GM19239 (cell line): ENCODE results near the gene KBTBD3.
A peak's percentile ranks its signal among the peaks of the same experiment; 100 is the strongest.

Experiments
- DNase-seq: peaks from one replicate; pipeline ENCODE4 v3.0.0; 2011; ENCODE audit warnings: low spot score; ENCODE audit not compliant: insufficient read length
- FAIRE-seq: peaks from 2 replicates; lab custom pipeline; 2011; peaks lifted over from hg19 to GRCh38; lab: Jason Lieb, UNC

The KBTBD3 gene, protein sequence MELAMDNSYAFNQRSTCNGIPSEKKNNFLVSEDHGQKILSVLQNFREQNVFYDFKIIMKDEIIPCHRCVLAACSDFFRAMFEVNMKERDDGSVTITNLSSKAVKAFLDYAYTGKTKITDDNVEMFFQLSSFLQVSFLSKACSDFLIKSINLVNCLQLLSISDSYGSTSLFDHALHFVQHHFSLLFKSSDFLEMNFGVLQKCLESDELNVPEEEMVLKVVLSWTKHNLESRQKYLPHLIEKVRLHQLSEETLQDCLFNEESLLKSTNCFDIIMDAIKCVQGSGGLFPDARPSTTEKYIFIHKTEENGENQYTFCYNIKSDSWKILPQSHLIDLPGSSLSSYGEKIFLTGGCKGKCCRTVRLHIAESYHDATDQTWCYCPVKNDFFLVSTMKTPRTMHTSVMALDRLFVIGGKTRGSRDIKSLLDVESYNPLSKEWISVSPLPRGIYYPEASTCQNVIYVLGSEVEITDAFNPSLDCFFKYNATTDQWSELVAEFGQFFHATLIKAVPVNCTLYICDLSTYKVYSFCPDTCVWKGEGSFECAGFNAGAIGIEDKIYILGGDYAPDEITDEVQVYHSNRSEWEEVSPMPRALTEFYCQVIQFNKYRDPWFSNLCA

DNA sequence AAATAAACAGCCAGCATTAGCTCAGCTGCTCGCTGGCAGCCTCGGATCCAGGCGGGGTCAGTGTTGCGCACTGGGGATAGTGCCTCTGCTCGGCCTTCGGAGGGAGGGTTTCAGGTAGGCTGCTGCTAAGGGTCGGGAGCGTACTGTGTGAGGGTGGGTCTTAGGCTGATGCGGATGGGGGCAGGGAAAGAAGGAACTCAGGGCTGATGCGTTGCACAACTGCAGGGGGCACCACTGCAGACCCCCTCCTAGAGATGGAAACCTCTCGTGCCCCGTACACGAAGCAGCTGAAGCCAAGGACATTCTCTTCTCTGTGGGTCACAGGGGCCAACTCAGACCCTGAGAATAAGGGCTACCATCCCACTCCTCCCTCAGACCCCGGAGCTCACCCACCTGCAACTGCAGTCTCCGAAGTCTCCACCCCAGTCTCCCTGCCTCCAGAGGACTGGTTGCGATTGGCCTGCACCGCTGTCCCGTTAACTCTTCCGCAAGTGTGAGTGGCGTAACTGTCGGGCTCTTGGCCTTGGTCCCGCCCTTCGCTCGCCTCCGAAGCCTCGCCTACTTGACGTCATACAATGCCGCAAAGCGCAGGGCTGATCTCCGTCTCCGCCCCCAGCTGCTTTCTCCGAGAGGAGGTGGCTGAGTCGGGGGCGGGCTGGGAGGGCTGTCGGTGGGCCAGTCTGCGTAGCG lies at the start of gene KBTBD3:
KBTBD3 (minus strand) TSS at position 429 of the 690 bp plus-strand sequence. CDS start 18,250 bp downstream, outside the sequence.
- FAIRE-seq, result peak; percentile 97
- DNase-seq, result peak; percentile 50

DNA sequence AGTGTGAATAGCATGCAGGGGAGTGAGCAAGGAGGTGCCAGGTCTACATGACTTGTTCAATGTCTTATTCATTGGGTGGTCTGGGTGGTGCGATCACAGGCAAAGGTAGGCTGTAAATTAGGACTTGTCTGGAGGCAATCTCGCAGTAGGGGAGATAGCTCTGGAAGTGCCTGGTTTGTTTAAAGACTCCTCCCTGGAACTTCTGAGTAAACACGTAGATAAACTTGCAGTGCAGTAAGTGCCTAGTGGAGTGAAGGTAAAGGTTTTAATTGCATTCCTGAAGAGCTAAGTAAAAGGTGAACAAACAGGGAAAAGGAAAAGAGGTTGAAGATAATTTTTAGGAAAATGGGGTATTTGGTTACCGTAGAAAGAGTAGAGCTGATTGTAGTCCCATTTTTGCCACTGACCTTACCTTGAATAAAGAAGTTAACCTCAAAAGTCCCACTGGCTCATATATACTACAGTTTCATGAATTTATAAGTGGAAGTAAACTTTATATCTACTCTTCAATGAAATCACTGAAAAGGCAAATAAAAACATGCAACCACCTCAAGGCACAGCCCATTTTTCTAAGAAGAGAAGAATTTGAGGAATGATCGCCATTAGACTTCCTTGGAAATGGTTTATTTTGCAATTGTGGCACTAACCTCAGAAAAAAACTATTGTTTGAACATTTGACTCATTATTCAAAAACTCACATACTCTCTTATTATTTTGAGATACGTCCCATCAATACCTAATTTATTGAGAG lies 44.6 kb upstream of the KBTBD3 start:
- FAIRE-seq (no peak), DNase-seq (no peak)

DNA sequence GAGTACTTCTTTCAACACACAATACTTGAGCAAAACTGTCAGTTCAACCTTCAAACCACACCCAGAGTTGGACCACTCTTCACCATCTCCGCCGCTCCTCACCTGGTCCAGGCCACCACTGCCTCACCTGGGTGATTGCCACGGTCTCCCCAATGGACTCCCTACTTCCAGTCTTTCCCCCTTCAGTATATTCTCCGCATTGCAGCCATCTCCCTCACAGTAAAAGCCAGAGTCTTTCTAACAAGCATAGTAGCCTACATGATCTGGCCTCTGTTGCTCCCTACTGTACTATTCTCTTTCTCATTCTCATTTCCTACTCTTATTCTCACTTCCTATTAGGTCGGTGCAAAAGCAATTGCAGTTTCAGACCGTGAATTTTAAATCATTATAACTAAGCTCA lies 28.8 kb upstream of the KBTBD3 start:
- FAIRE-seq (no peak), DNase-seq (no peak)

DNA sequence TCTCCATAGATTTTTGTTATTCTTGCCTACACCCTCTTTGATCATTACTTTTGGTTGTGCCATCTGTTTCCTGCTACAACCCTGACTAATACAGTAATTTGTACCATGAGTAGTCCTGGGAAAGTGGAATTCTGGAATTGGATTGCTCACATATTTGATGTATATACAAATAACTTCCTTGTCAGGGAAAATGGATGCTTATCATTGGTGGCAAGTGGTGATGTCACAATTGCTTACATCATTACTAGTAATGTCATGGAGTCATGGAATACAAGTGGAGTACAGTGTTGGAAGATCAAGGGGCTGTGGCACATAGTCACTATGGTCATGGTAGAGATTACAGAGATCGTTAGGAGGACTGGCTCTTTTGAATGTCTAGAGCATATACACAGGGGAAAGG lies 24.7 kb upstream of the KBTBD3 start:
- DNase-seq (no peak), FAIRE-seq (no peak)

DNA sequence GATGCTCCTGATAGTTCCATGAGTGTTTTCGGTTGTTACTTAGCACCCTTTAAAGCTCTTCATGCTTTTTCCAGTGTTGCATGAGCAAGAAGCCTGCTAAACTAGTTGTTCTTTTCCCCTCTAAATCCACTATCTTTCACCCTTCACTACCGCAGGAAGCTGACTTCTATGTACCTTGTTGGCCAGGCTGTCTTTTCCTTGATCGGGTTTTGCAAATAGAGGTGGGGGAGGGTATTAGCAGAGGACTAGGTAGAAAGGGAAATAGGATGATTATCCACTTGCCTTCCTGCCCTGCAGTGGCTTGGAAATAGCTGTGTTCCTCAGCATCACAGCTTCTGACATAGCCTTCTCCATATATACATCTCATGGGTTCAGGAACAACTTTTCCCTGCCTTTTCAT lies 24.2 kb upstream of the KBTBD3 start:
- DNase-seq, result no peak
- FAIRE-seq, result no peak

DNA sequence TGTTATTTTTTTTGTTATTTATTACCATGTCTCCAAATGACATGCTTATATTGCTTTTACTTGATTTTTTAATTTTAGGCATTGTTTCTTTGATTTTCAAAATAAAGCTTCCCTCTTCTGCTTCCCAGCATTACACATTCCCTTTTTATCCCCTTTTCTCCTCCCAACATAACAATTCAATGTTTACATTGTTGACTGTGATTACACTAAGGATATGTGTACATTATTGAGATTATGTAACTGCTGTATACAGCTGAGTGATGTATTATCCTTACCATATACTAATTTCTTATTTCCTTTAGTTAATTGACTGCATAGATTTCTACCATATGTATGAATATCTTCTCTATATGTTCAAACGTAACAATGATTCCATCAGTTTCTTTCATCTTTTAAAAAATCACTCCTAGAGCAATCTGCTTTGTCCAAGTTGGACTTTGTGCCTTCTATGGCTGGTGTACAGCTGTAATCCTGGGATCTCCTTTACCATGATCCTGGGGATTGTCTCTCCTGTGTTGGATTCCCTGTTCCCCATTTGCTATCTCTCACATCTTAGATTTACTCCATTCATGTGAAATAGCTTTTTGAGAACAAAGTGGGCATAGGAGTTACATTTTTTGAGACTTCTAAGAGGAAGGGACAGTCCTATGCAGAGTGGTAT lies 21.9 kb upstream of the KBTBD3 start:
- no peak for DNase-seq
- no peak for FAIRE-seq

DNA sequence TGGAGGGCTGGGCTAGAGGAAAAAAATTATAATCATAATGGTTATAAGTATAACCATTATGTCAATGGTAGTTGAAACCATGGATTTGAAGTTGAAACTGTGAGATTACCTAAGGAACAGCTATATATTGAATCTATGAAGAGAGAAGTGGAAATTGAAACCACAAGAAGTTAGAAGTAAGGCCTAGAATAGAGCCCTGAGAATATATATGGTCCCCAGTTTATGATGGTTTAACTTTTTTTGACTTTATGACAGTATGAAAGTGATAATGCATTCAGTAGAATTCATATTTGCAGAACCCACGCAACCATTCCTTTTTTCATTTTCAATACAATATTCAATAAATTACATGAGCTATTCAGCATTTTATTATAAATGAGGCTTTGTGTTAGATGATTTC lies 15.3 kb upstream of the KBTBD3 start:
- DNase-seq (no peak), FAIRE-seq (no peak)

DNA sequence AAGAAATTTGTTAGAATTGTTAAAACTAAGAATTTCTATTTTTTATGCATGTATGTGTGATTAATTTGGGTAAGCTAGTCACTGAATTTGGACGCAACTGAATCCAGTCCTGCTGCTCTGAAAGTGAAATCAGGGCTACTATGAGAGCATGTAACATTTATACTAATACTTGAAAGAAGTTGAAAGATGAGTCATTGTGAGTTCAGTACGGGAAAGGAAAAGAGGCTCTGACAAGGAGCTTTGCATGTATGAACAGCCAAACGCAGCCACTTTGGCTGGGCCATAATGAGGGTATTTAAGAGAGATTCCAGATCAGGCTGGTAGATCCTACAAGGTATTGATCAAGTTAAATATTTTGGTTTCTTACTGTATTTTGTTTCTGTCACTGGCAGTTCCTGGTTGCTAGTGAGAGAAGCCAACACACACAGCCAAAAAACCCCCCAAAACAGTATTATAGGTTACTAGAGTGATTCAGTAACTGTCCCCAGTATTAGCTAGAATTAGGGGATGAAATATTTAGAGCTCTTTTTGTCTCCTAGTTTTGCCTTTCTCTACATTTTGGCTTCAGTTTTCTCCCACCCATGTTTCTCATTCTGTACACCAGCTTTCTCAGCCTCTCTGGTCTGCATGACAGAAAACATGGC lies 14.5 kb upstream of the KBTBD3 start:
- FAIRE-seq (peak; percentile 91), DNase-seq (peak; percentile 17)

DNA sequence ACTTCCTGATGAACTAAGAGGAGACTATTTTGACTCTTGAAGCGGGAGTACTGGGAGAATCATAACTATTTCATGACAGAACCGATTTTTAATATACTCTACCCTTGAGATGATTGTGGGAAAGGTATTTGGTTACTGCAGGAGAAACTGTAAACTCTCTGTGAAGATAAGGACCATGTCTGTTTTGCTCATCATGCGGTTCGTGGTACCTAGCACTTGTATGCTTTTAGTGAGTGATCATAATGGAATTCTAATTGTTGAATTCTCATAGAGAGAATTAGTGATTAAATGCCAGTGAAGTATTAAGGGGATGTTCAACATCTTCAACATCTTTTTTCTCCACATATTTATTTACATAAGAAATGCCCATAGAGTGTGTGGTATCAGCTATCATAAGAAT lies 11.7 kb upstream of the KBTBD3 start:
- no peak for DNase-seq
- FAIRE-seq, result no peak

DNA sequence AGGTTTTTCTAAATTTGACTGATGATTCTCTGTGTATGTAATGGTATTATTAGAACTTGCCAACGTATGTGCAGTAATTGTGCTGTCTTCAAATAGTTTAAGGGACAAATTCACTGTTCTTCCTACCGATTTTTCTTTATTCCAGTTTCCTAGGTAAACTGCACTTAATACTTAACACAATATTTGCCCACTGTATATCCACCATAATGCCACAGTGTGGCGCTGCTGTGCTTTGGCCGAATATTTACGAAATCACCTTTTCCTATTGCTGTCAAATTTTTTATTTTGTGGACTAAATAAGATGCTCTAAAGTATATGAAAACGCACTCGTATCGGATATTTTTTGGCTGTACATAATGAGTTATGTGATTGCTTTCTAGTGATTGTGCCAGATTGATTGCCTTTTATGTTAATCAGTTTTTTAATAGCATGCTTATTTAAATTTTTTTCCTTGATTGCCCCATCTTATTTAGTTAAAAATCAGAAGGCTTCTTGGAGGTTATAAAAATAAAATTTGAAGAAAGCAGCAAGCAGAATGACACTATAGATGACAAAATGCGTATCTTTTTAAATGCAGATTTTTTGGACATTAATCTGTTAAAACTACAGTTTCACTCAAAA lies 10.8 kb upstream of the KBTBD3 start:
- FAIRE-seq, result peak; percentile 68
- no peak for DNase-seq

DNA sequence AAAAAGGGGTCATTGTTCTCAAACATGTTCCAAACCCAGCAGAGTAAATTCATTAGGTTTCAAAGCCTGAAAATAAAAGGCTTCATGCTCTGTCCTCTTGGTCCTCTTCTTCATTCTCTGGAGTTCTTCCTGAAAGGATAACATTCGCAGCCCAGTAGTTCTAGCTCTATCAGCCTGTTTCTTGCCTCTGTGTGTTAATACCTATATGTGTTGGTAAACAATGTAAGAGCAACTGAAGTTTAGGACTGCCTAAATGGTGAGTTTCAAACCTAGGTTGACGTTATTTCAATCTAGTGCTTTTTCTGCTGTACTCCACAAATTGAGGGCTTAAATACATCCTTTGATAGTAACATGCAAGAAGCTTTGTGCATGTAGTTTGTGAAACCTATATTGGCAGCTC lies 9.7 kb upstream of the KBTBD3 start:
- FAIRE-seq (no peak), DNase-seq (no peak)

DNA sequence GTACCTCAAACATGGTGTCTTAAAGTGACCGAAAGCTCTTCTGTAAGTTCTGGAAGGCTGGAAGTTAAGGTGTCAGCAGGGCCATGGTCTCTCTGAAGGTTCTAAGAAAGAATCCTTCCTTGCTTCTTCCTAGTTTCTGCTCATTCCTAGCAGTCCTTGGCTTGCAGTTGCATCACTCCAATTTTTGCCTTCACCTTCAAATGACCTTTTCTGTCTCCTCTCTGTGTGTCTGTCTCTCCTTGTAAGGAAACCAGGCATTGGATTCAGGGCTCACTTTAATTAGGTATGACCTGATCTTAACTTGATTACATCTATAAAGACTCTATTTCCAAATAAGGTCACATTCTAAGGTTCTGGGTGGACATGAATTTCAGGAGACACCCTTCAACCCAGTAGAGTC lies 9.0 kb upstream of the KBTBD3 start:
- DNase-seq, result no peak
- no peak for FAIRE-seq

DNA sequence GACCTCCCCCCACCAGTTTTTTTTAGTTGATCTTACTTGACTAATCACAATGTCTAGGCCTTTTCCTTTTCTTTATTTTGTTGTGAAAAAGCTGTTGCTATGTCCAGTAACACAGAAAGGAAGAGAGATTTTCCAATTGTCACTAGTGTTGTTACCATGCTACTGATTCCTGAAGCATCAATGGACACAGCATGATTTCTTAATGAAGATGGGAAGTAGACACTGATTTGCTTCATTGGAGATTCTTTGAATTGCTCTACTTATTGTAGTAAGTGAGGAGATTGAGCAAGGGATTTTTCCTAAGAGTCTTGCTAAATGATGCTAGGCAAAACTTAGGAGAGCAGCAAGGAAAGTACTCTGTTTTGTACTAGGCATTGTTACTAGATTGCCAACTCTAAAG lies 4.9 kb upstream of the KBTBD3 start:
- FAIRE-seq (no peak), DNase-seq (no peak)

DNA sequence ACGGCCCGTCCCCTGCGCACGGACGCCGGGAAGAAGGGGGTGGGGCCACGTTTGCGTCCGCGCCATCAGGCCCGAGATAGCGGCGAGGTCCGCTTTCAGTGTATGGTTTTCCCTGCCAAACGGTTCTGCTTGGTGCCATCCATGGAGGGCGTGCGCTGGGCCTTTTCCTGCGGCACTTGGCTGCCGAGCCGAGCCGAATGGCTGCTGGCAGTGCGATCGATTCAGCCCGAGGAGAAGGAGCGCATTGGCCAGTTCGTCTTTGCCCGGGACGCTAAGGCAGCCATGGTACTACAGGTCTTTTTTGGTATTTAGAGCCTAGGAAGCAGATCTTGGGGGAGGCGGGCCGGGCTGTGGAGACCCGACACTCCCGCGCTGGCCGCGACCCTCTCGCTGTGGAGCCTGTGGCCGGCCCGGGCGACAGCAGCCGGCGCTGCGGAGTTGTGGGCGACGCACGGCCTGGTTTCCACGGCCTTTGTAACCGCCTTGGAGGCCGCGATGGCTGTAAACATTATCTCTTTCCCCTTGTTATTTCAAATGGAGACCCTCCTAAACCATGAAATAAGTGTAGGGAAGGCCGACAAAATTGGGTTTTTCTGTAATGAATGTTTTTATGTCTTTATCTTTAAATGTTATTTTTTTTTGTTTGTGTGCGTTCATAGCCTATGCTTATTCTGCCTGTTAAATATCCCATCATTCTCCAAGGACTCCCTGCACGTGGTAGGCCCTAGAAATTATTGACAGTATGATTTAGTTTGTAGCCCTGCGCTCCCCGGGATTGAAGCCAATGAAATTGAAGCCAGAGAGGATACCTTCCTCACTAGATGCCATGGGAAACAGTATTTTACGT lies 685 bp upstream of the KBTBD3 start, which contains the start of gene AASDHPPT:
AASDHPPT (plus strand) TSS at position 54 of the 847 bp plus-strand sequence; CDS start at position 103, 49 bp downstream.
- DNase-seq (no peak), FAIRE-seq (peak; percentile 78)

DNA sequence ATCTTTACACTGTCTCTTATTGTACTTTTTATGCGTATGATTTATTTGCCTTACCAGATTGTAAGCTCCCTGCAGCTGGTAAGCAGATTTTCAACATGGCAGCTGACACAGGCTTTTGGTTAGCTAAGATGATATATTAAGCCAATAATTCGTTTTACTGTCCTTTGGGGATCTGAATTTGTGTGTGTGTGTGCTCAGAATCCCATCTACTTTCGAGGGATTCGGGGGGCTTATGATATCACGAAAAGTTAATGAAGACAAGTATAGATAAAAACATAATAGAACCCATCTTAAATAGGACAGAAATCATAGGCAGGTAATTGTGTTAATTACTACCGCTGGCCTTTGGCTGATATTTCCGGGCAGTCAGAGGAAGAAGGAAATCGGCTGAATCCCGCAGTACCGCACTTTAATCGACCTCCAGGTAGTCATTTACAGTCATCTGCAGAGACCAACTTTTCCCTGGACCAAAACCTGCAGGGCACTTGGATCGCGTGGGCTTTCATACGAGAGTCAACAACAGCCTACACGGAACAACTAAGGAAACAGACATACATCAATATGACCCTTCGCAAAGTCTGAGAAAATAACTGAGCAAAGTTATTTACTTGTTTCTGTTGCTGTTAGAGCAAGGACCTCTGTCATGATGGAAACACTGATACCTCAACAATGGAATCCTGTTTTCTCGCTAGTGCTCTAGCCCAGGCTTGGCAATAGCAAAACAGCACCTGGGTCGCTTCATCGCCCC lies 802 bp downstream of the KBTBD3 start:
- DNase-seq, result no peak
- FAIRE-seq, result no peak

DNA sequence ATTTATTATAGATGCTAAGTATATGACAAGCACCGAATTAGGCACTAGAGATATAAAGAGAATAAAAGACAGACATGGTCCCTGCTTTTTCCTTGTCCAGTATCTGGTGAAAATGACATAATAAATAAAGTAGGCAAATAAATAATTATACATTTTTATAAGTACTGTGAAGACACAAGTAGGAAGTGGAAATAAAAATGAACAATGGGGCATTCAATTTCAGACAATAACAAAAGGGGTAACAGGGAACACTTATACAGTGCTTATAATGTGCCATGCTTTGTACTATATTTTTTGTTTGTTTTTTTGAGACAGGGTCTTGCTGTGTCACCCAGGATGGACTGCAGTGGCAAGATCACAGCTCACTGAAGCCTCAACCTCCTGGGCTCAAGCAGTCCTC lies 4.3 kb downstream of the KBTBD3 start:
- FAIRE-seq, result no peak
- no peak for DNase-seq

DNA sequence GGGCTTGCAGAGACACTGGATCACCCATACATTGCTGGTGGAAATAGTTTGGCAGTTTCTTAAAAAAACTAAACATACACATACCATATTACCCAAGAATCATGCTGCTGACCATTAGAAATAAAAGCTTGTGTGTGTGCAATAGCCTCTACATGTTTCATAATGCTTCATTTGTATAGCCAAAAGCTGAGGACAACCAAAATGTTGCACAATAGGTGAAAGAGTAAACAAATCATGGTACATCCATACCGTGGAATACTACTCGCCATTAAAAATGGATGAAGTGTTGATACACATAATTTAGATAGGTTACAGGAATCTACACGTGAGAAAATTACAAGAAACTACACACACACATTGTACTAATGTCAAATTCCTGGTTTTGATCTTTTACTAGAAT lies 6.5 kb downstream of the KBTBD3 start:
- DNase-seq, result no peak
- FAIRE-seq, result no peak
